HG02938 (cell line): ENCODE measurements around the gene MED13L.
"Not testable (repeated sequence)": the region's sequence is repeated elsewhere in the genome, so short reads cannot be mapped to it uniquely, and the experiment has no call there.

Experiments used
- ATAC-seq: cut with Tn5 transposase; IDR thresholded peaks from one replicate; pipeline ENCODE4 v1.9.1; 2021; ENCODE audit warnings: mild to moderate bottlenecking, moderate library complexity; ENCODE audit not compliant: unreplicated experiment

Gene MED13L

DNA sequence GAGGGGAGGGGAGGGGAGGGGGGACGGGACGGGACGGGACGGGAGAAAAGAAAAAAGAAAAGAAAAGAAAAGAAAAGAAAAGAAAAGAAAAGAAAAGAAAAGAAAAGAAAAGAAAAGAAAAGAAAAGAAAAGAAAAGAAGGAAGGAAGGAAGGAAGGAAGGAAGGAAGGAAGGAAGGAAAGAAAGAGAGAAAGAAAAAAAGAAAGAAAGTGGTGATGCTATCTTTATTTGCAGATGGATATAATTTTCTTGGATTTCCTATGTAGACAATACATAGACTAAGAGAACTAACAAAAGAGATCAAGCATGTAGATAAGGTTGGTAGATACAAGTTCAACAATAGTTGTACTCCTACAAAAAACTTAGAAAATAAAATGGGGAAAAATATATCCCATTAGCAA, 245.9 kb downstream of the MED13L start:
- ATAC-seq: not testable (repeated sequence)

DNA sequence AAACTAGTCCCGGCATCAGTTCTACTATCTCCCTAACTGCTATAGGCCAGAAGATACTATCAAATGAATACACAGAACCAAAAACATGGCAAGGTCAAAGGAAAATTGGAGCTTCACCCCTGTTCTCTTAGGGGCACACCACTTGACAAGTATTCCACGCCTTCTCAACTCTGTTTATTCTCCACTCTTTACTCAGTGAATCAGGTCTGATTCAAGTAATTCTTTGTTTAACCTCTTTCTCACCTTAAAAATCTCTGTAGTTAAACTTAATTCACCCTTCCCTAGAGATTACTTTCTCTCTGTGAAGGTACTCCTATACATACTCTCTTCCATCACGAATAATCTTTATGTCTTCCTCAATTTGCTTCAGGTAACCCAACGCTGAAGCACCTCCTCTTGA, 248.9 kb downstream of the MED13L start:
- ATAC-seq: no peak

DNA sequence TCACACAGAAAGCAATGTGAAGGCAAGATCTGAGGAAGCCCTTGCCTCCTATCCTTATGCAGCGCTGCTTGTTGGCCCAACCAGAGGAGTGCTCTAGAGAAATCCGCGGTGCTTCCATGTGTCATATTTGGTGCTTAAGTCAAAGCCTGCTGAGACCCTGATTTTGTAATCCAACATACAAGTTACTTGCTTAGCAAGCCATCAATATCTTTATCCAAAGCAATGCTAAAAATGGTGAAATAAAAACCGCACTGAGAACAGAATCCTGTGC, 250.0 kb downstream of the MED13L start:
- ATAC-seq: no peak

DNA sequence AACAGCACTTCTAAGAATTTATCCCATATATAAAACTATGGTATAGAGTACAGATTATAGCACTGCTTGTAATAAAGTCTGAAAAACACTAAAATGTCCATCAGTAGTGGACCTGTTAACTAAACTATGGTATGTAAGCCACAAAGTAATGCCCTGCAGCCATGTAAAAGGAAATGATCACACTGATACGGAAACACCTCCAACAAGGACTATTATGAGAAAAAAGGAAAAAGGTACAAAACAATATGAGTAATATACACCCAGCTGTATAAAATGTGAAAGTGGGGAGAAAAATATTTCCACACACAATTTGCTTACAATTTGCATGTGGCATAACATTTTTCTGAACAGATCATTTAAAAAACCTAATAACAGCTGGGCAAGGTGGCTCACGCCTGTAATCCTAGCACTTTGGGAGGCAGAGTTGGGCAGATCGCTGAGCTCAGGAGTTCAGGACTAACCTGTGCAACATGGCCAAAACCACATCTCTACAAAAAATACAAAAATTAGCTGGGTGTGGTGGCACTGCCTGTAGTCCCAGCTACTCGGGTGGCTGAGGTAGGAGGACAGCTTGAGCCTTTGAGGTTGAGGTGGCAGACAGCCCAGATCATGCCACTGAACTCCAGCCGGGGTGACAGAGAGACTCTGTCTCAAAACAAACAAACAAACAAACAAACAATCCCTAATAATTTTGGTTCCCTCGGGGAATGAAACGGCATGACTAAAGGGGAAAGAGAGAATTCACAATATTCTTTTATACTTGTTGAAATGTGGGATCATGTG, 250.5 kb downstream of the MED13L start:
- no peak for ATAC-seq

DNA sequence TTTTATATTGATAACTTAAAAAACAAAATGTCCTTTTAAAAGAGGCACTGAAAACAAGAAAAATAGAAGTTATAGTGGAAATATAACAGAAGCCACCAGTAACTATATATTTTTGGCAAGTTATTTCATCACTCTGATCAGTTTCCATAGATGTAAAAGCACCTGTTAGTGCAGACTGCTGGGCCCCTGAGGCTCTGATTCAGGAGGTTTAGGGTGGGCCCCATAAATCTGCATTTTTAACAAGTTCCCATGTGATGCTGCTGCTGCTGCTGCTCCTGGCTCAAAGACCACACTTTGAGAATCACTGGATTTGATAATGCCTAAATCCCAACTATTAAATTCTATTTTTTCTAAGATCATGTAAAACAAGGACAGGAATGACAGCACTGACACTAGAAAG, 251.1 kb downstream of the MED13L start:
- ATAC-seq: no peak

DNA sequence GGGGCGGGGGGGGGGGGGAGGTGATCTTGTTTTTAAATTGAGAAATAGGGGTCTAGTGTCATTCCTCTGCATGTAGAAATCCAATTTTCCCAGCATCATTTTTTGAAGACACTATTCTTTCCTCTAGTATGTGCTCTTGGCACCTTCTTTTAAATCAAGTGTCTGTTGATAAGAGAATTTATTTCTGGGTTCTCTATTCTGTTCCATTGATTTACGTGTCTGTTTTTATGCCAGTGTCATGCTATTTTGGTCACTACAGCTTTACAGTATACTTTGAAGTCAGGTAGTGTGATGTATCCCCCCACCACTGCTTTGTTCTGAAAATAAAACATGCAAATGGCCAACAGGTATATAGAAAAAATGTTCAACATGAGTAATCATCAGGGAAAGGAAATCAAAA, 252.7 kb downstream of the MED13L start:
- no peak for ATAC-seq

DNA sequence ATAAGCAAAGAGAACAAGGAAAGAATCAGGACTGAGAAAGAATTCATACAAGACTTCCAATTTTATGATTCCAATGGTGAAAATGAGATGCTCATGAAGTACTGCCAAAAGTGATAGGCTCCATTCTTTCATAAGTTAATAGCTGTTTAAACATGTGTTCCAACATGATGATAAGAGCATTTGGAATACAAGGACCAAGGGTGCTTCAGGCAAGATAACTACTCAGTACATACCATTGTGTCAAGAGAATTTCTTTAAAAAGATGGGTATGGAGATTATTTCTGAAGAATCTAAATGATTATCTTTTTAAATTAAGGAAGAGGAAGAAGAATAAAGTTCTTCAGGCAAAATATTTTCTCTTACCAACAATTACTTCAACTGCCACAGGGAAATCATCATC, 258.1 kb downstream of the MED13L start:
- no peak for ATAC-seq

DNA sequence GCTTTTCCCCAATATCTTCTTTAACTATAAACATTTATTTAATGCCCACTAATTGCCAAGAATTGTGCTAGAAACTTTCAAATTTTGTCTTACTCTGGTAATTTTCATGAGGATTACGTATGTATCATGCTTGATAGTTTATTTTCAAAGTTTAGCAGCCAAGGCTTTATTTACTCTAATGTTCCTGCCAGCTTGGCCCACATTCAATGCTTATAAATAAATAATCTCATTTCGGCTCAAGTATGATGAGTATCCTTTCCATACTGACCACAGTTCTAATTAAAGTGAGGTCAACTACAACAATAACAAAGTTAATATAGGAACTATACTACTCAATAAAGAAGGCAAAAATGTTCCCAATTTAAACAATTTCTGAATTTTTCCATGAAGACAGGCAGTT, 259.2 kb downstream of the MED13L start:
- no peak for ATAC-seq

DNA sequence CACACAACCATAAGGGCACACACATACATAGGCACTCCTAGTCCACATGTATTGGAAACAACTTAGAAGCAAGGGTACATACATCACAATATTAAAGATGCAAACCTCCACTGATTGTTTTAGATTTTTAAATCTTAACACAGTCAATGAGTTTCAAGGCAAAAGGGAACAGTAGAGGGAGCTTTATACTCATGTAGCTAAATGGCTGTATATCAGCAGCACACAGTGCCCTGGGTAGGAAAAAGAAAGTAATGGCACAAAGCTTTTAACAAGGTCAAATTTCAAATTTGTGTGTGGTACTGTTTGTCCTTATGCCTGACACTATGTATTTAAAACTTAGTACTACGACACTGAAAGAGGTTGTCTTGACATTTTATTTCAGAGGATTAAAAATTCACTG, 262.0 kb downstream of the MED13L start:
- ATAC-seq: no peak

DNA sequence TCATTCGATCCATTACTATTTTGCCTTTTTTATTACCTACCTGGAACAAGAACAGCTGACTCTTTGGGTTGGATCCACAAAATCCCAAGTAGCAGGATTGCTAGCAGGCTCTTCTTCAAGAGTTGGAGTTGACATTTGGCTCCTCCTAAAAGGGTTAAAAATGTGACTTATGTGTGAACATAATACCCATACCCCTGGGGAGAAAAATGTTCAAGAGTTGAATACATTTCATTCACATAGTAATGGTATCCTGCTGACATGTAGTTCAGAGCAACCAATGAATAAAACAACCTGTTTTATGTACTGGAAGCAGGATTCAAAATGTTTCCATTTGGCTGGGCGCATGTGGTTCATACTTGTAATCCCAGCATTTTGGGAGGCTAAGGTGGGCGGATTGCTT, 264.7 kb downstream of the MED13L start:
- no peak for ATAC-seq

DNA sequence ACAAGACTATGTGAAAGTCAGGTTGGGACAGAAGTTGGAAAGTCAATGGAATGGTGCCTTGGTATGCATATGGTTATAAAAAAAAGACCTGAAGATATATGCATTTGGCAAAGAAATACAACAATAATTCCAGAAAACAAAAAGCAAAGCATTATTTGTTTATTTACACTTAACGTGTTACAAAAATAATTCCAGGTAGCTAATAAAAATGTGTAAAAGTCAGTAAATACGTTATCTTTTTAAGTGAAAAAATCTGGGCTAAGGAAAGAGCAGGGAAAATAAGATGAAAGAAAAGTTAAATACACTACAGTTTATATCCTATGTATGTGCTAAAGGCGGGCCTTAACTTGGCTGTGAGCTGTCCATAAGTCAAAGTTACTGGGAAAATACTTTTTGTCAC, 266.3 kb downstream of the MED13L start:
- no peak for ATAC-seq

DNA sequence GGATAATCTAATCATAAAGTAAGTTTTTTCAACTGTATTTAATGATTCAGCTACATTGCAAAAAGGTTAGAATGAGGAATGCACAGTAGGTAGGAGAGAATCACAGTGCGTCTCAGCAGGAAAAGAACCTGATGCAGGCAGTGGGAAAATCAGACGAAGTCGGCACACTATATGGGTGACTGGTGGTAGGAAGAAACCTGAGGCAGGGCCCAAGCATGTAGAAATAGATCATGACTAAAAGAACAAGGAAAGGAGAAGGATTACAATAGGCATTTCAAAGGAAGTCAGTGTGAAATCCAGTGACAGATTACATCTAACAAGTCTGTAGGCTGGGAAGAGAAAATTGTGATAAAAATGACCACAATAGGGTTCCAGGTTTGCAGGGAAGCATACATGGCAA, 267.0 kb downstream of the MED13L start:
- no peak for ATAC-seq

DNA sequence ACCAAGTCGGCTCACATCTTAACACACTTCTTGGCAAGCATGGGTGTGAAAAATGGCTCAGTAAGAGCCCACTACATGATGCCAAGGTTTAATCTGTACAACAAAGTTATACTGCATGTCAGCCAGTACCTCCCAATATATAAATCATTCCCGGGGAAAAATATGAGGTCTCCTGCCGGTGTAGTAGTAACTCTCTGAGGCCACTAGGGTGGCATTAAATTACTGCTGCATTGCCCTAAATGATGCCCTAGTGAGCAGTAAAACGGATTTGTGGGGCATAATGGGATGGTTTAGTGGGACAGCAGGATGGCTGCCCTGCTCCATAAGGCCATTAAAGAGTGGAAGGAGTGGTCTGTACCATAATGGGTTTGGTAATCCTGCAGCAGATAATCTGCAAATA, 267.7 kb downstream of the MED13L start:
- ATAC-seq: no peak

DNA sequence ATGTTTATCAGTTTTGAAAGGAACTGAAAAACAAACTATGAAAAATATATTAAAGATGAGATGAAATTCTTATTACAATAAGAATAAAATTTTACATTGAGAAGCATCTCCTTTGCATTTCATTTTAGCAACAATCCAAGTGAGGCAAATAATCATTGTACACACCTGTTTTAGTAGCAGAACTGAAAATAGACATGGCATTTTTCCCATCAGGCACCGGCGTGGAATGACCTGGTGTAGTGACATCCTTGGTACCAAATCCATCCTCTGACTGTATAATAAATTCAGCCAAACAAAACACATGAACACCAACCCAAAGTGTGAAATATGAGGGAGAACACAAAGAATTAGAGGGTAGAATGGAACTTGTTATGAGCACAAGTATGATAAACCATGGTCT, 271.4 kb downstream of the MED13L start:
- no peak for ATAC-seq

DNA sequence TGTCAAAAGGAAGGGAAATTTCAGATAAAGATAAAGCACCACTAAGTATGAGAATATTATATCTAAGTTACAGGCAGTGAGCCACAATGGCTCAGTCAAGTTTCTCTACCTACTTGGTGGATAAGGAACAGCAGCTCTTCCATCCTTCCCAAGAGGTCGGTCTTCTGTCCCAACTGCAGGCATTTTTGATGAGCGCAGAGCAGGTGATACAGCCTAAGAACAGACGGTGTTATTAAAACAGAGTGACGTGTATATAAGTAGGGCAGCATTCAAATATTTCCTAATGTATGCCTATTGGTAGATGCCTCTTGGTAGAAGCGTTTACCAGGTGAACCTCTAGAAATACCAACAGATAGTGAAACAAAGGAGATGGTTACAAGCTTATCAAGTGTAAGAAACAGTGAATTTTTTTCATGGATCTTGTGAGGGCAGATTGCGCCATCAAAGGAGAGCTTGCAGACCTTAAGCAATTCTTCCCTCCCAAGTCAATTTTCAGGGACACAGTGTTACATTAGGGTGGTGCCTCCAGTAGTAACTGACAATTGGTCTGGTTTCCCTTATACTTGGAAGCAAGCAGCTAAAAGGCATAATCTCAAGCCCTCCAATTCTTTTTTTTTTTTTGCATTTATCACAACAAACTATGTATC, 274.5 kb downstream of the MED13L start:
- ATAC-seq: no peak

DNA sequence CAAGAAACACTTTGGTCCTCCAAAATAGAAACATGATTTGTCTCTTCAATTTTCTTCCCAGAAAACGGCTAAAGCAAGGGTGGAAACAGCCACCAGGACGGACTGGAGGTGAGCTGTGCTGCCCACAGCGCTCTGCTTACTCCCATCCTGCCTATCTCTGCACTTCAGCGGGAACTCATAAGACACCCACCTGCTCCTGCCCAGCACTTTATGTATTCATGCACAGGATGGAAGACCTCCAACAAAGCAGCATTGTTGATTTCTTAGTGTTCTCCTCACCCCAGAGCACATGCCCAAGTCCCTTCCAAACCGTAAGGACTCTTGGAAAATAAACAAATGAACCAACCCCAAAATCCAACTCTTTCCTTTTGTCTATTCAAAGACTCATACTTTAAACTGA, 277.2 kb downstream of the MED13L start:
- ATAC-seq: no peak

DNA sequence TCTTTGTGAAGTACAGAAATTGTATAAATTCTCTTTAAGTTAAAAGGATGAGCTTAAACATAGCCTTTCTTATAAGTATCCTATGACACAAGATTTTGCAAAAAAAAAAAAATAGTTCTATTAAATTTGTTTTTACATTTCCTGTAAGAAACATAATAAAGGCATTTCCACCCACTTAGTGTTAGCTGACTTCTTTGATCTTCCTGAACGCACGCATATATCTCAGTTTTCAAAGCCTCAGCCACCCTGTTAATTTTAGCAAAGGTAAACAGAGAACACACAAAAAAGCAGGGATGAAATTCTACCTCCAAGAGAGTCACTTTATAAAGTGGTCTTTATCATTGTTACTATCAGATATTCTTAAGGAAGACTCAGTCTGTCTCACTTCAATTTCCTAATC, 277.9 kb downstream of the MED13L start:
- ATAC-seq: no peak

DNA sequence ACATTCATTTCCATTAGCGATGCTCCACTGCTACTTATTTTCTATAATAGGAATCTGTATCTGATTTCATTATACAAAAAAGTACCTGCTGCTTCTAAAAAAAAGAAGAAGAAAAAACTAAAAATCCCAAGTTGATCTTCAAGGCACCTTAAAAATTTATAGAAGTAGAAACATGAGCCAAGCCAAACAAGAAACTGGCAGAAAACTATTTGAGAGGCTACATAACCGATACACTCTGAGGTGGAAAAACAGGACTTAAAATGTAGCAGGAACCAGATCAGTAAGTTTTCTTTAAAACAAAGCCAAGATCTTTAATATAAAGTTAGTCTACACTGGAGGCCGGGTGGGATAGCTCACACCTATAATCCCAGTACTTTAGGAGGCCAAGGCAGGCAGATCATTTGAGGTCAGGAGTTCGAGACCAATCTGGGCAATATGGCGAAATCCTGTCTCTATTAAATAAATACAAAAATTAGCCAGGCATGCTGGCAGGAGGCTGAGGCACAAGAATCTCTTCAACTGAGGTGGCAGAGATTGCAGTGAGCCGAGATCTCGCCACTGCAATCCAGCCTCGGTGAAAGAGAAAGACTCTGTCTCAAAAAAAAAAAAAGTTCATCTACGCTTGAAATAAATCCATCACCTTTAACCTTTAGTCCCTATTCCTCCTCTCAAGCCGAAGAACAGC, 278.6 kb downstream of the MED13L start:
- ATAC-seq: no peak

DNA sequence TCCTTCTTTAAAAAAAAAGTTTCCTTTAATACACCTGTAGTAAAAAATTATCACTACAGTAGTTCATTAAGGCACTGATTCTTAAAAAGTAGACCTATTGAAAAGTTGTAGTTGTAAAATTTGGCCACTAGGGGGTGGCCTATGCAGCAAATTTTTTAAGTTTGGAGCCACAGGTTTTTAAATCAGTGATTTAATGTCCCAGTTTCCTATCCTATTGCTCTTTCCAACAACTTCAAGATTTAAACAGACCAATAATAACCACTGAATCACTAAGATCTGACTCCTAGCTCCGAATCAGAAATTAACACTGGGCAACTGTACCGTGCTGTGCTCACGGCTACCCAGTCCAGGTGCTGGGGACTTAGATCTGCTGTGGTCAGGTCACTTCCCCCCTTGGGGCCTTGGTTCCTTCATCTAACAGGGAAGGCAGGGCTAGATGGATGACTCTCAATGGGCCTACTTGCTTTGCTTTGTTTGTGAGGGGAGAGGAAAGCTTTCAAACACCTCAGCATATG, 279.3 kb downstream of the MED13L start:
- ATAC-seq: no peak

DNA sequence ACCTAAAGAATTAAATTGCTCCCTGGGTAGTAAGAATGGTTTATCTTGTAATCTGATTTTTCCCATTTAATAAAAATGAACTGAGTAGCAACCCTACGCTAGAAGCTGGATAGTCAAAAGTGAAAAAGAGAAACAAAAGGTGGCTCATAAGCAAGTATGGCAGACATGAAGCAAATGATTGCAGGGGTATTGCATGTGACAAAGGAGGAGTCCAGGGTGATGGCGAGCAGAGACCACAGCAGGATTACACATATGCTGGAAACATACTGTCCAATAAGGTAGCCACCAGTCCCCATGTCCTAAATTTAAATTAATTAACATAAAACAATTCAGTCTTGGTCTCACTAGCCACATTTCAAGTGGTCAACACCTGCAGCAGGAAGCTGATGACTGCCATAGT, 283.8 kb downstream of the MED13L start:
- ATAC-seq: no peak

DNA sequence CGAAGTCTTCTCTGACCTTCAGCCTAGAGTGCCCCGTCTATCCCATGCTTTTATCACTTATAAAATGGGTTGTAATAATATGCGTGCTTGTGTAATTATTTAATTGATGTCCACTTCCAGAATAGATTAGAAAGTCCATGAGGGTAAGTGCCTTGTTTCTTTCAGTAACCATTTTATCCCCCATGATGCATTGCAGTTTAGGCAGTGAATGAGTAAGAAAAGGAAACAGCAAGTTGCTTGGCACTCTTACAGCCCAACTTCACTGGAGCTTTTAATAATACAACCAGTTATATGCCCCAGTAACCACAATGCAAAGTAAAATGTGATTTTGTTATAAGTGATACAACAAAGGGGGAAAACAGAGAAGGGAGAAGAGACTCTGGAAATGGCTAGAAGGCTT, 287.3 kb downstream of the MED13L start:
- no peak for ATAC-seq
